HG03135 (cell line): Measurements from ENCODE around the gene ARL2BP.
"Not testable (repeated sequence)": the region's sequence is repeated elsewhere in the genome, so short reads cannot be mapped to it uniquely, and the experiment has no call there.

Experiments
- ATAC-seq: cut with Tn5 transposase; IDR thresholded peaks from one replicate; pipeline ENCODE4 v1.9.1; 2021; ENCODE audit warnings: mild to moderate bottlenecking, moderate library complexity; ENCODE audit not compliant: unreplicated experiment

The ARL2BP gene

GRCh38 chr16:57262841-57263540, 17.9 kb downstream of the ARL2BP start:
- no peak for ATAC-seq

GRCh38 chr16:57263541-57264351, 18.7 kb downstream of the ARL2BP start:
- no peak for ATAC-seq

- no peak for ATAC-seq
These were observed 19.3 kb downstream of the ARL2BP start for GRCh38 chr16:57264381-57264780.

GRCh38 chr16:57264950-57265371, 19.9 kb downstream of the ARL2BP start:
- no peak for ATAC-seq

GRCh38 chr16:57265850-57266530, 20.9 kb downstream of the ARL2BP start:
- no peak for ATAC-seq

GRCh38 chr16:57266531-57267260, 21.6 kb downstream of the ARL2BP start:
- no peak for ATAC-seq

GRCh38 chr16:57267343-57267742, 22.3 kb downstream of the ARL2BP start:
- not testable (repeated sequence) for ATAC-seq

- no peak for ATAC-seq
These were observed 24.0 kb downstream of the ARL2BP start for GRCh38 chr16:57268804-57269800.

- ATAC-seq = no peak
These were observed 25.4 kb downstream of the ARL2BP start for GRCh38 chr16:57270221-57271062.

- ATAC-seq = no peak
These were observed 25.9 kb downstream of the ARL2BP start for GRCh38 chr16:57271063-57271345.

GRCh38 chr16:57271867-57272495, 26.9 kb downstream of the ARL2BP start:
- no peak for ATAC-seq

- no peak for ATAC-seq
These were observed 28.3 kb downstream of the ARL2BP start for GRCh38 chr16:57273359-57273758.

- no peak for ATAC-seq
These were observed 28.8 kb downstream of the ARL2BP start for GRCh38 chr16:57273826-57274225.

GRCh38 chr16:57275946-57276345, 30.9 kb downstream of the ARL2BP start:
- not testable (repeated sequence) for ATAC-seq

- ATAC-seq = no peak
These were observed 31.5 kb downstream of the ARL2BP start for GRCh38 chr16:57276596-57276995.

- ATAC-seq = no peak
These were observed 32.5 kb downstream of the ARL2BP start for GRCh38 chr16:57277586-57277985.

GRCh38 chr16:57278494-57278893, 33.4 kb downstream of the ARL2BP start:
- ATAC-seq = no peak

- ATAC-seq = no peak
These were observed 35.0 kb downstream of the ARL2BP start for GRCh38 chr16:57279780-57280638.
